Adrenal gland (tissue), 5 donors: Measurements from ENCODE around the gene DHCR24.

Source experiments
- CTCF ChIP-seq, 6 experiments: fragments of 450-650 bp in 4 of 6; fragments of 200-600 bp in 2 of 6; sonication (generic) in 1 of 6; IDR thresholded peaks; 1 replicate in 5 of 6; 2 replicates in 1 of 6; pipeline versions ENCODE4 v1.5.1 to v1.8.0; 2016 to 2021; ENCODE audit warnings: antibody characterized with exemption in 6 of 6, mild to moderate bottlenecking in 2 of 6, moderate library complexity in 1 of 6
- POLR2A ChIP-seq, 2 donors: fragments of 450-650 bp; IDR thresholded peaks; one replicate each; pipeline ENCODE4 v1.6.1; 2017; ENCODE audit warnings: antibody characterized with exemption in 2 of 2, mild to moderate bottlenecking in 2 of 2, moderate library complexity in 1 of 2
- donor health status: DM: no; HTN: no; CAD: no.

DNA sequence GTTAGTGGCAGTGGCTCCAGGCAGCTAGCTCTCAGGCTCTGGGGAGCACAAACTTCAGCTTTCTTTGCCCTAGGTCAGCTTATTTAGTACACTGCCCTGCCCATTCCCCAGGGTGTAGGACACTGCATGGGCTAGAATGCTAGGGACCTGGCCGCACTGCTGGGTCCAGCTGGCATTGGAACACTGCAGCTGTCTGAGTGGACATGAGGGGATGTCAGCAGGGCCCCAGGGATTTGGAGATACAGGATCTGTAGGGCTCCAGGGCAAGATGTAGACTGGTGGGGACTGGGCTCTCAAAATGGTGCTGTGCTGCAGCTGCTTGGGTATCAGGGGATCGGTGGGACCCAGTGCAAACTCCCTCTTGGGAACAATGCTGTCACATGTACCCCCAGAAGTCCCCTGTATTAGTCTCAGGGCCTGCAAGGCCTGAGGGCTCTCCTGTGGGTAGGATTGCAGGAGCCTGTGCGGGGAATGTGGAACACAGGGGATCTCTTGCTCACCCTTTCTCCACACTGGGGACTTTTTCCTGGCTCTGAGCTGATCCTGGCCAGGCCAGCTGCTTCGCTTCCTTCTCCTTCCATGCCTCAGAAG lies 60.7 kb downstream of the DHCR24 start:
- no peak for TF ChIP-seq POLR2A (IDR thresholded peaks at IDR 0.05)
- no peak for TF ChIP-seq CTCF (IDR thresholded peaks at IDR 0.05)
